Fibroblast of villous mesenchyme (primary cell): ENCODE measurements around the gene TMEM217. TPM values are rescaled to one million over a fixed set of nuclear protein-coding genes. Genes with fewer than 3 reads are reported as not detected.
"Not testable (repeated sequence)": the region's sequence is repeated elsewhere in the genome, so short reads cannot be mapped to it uniquely, and the experiment has no call there.

ENCODE experiments used
- DNase-seq: peaks from one replicate; pipeline ENCODE4 v3.0.0-alpha.2; 2010; ENCODE audit warnings: low read depth
- H3K4me3 ChIP-seq: 2 replicates; pipeline ENCODE4 v1.5.1; 2011; ENCODE audit warnings: low read depth, mild to moderate bottlenecking, low read length
- total RNA-seq: library from RNA; depleted of rRNA; stranded (reverse); fragments of >200 nt; gene quantifications from 2 replicates; pipeline ENCODE4 v1.2.3, GENCODE V29; 2012
- TF ChIP-seq, protein P1 (sequence below): IDR thresholded peaks from 2 replicates; pipeline ENCODE4 v1.5.1; 2012; ENCODE audit warnings: low read depth, mild to moderate bottlenecking, low read length; ENCODE audit not compliant: insufficient read depth

The TMEM217 gene
- total RNA-seq, 1 donor, result 3.5 TPM

DNA sequence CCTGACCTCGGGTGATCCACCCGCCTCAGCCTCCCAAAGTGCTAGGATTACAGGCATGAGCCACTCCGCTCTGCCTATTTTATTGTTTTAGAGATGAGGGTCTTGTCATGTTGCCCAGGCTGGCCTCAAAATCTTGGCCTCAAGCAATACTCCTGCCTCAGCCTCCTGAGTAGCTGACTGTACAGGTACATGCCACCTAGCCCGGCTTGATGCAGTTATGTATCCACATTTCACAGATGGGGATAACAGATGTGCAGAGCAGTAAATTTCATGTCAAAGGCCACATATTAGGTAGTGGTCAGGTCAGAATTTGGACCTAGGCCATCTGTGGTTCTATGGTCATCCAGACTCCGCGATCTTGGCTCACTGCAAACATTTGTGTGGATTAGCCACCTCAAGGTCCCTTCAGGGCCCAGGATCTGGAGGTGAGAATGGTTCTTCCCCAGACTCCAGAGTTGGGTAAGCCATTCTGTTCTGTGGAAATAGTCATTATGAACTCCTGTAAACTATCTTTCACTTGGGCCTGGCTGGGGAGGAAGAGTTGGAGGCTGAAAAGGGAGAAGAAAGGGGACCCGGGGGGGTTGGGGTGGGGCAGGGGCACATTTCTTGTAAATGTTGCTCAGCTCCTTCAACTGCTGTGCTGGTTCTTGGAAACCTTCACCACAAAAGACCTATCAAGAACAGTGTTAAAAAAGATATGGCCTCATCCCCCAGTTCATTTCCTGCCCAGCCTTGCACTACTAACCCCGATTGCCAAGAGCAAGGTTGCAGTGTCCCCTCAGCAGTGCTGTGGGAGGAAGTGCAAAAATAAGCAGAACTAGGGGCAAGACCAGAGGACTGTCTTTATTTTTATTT, 75.0 kb downstream of the TMEM217 start:
- TF ChIP-seq, protein P1, sequence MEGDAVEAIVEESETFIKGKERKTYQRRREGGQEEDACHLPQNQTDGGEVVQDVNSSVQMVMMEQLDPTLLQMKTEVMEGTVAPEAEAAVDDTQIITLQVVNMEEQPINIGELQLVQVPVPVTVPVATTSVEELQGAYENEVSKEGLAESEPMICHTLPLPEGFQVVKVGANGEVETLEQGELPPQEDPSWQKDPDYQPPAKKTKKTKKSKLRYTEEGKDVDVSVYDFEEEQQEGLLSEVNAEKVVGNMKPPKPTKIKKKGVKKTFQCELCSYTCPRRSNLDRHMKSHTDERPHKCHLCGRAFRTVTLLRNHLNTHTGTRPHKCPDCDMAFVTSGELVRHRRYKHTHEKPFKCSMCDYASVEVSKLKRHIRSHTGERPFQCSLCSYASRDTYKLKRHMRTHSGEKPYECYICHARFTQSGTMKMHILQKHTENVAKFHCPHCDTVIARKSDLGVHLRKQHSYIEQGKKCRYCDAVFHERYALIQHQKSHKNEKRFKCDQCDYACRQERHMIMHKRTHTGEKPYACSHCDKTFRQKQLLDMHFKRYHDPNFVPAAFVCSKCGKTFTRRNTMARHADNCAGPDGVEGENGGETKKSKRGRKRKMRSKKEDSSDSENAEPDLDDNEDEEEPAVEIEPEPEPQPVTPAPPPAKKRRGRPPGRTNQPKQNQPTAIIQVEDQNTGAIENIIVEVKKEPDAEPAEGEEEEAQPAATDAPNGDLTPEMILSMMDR, result no peak
- no peak for DNase-seq
- H3K4me3 ChIP-seq, result no peak overlapping the region

DNA sequence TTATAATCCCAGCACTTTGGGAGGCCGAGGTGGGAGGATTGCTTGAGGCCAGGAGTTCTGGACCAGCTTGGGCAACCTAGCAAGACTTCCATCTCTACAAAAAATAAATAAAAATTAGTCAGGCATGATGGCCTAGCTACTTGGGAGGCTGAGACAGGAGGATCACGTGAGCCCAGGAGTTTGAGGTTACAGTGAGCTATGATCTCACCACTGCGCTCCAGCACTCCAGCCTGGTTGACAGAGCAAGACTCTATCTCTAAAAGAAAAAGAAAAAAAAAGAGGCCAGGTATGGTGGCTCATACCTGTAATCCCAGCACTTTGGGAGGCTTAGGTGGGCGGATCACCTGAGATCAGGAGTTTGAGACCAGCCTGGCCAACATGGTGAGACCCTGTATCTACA, 77.3 kb downstream of the TMEM217 start:
- not testable (repeated sequence) for H3K4me3 ChIP-seq, DNase-seq

DNA sequence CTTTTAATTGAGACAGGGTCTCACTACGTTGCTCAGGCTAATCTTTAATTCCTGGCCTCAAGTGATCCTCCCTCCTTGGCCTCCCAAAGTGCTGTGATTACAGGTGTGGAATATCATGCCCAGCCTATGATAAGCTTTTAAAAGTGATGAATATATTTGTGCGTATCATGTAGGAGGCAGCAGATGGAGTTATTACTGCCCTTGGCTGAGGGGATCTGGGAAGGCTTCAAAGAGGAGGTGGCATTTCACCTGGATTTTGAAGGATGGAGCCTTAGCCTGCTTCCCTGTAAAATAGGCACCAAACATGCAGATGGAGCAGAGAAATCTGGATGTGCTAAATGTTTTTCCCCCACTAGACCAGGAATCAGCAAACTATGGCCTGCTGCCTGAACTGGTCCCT, 77.9 kb downstream of the TMEM217 start:
- no peak overlapping the region for H3K4me3 ChIP-seq
- TF ChIP-seq, protein P1, result no peak

DNA sequence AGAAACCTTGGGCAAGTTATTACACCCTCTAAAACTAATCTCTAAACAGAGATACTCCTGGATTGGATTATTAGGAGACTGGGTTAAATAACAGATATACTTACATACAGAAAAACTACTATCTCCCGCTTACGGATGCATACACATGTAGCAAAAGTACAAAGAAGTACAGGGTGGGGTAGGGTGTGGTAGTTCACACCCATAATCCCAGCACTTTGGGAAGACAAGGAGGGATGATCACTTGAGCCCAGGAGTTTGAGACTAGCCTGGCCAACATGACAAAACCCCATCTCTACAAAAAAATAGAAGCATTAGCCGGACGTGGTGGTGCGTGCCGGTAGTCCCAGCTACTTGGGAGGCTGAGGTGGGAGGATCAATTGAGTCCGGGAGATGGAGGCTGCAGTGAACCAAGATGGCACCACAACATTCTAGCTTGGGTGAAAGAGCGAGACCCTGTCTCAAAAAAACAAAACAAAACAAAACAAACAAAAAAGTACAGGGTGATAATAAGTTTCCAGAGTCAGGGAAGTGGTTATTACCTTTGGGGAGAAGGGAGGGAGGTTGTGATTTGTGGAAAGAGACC, 79.9 kb downstream of the TMEM217 start:
- TF ChIP-seq, protein P1, result no peak
- DNase-seq, result no peak
- H3K4me3 ChIP-seq, result no peak overlapping the region

More for the DNA sequence above, 77.9 kb downstream of the TMEM217 start:
- no peak for DNase-seq

DNA sequence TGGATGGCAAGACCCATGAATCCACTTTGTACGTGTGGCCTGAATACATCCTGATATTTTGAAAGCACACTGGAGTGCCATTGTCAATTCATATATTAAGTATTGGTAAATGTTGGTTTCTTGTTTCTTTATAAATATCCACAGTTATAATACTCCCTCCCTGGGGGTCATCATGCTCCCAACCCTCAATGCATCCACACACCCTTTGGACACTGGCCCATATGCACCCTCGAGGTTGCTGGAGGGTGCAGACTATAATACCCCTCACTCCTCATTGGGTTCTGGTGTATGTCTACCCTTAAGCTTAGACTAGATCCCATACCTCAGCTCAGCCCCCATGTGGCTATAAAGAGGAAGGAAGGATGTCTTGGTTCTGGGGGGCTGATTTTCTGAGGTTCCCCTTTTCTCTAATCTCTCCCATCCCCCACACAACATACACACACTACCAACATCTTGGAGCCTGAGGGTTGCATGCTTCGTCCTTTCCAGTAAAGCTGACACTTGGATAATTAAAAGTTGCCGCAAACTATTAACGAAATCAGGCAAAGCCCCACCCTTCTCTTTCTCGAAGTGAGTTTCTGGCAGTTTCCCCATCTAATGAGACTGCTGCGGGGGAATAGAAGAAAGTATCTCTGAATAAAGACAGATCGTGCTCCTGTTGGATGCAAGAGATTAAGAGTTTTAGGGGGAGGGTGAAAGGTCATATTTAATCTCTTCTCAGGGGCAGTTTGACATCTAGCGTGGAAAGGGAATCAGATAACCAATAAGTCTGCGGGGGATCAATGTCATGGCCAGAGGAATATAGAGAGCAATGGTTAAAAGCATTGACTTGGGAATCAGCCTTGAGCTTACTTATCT, 80.6 kb downstream of the TMEM217 start:
- H3K4me3 ChIP-seq, result no peak overlapping the region
- peak; percentile 63 for DNase-seq
- TF ChIP-seq, protein P1, result no peak

DNA sequence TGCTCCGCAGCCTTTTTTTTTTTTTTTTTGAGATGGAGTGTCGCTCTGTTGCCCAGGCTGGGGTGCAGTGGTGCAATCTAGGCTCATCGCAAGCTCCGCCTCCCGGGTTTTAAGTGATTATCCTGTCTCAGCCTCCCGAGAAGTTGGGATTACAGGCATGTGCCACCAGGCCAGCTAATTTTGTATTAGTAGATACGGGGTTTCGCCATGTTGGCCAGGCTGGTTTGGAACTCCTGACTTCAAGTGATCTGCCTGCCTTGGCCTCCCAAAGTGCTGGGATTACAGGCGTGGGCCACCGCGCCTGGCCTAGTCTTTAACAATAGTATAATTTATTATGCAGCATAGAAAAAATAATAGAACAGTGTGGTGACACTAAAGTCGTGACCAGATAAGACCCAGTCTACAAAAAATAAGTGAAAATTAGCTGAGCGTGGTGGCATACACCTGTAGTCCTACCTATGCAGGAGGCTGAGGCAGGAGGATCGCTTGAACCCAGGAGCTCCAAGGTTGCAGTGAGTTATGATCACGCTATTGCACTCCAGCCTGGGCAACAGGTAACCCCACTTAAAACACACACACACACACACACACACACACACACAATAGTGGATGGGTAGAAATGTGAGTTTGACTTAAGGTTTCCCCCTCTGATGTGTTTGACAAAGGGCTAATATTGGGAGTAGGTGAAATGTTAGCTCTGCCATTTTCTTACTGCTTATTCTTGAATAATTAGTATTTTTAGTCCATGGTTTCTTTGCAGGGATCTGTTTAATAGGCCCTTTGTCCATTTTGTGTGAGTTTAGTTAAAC, 81.5 kb downstream of the TMEM217 start:
- DNase-seq, result no peak
- TF ChIP-seq, protein P1, result no peak
- H3K4me3 ChIP-seq, result no peak overlapping the region
